ENCODE measurements around the gene RYR1.

DNA sequence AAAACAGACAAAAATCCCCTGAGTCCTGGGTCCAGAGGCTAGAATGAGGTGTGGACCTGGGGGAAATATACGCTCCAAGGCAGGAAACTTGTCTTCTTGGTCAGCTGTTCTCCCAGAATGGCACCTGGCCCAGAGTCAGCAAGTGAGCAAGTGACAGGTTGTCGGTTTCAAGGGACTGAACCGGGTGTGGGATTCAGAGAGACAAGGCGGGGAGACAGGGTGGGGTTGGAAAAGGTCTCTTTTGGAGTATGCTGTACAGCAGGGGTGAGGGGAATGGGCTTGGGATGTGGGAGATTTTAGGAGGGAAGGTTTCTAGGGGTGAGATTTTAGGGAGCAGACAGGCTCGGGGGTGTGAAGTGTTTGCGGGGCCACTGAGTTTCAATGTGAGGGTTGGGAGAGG lies 83.3 kb downstream of the RYR1 start:
- TF ChIP-seq, protein P1, sequence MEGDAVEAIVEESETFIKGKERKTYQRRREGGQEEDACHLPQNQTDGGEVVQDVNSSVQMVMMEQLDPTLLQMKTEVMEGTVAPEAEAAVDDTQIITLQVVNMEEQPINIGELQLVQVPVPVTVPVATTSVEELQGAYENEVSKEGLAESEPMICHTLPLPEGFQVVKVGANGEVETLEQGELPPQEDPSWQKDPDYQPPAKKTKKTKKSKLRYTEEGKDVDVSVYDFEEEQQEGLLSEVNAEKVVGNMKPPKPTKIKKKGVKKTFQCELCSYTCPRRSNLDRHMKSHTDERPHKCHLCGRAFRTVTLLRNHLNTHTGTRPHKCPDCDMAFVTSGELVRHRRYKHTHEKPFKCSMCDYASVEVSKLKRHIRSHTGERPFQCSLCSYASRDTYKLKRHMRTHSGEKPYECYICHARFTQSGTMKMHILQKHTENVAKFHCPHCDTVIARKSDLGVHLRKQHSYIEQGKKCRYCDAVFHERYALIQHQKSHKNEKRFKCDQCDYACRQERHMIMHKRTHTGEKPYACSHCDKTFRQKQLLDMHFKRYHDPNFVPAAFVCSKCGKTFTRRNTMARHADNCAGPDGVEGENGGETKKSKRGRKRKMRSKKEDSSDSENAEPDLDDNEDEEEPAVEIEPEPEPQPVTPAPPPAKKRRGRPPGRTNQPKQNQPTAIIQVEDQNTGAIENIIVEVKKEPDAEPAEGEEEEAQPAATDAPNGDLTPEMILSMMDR (IDR thresholded peaks at IDR 0.05; ENCODE audit: low read depth, low read length): no peak
- no peak for TF ChIP-seq EZH2phosphoT487 (IDR thresholded peaks at IDR 0.05; ENCODE audit: low read depth)

All from OCI-LY3 (cell line).